ENCODE measurements around the gene ZDHHC14. TPM values are rescaled to one million over a fixed set of nuclear protein-coding genes. Genes with fewer than 3 reads are reported as not detected.

ZDHHC14 gene
- polyA plus RNA-seq, 3 donors: 19.1 to 24.5 (median 21.2) TPM

Other genes starting within 250 kb of the ZDHHC14 start
- gene TMEM242, start 57.7 kb upstream of the ZDHHC14 start, polyA plus RNA-seq (ENCODE audit: insufficient read length in 3 of 3): 10 to 100 TPM; 12.2 to 13.9 (median 13.8) TPM